Ishikawa (cell line): ENCODE results near the gene OTUD6A.

Source experiments
- CEBPB ChIP-seq: IDR thresholded peaks from 2 replicates; pipeline ENCODE4 v1.6.1; 2012
- EGR1 ChIP-seq: IDR thresholded peaks from 2 replicates; pipeline ENCODE4 v1.6.1; 2012
- EP300 ChIP-seq: IDR thresholded peaks from 2 replicates; pipeline ENCODE4 v1.6.1; 2012; ENCODE audit warnings: borderline replicate concordance
- FOXM1 ChIP-seq: IDR thresholded peaks from 2 replicates; pipeline ENCODE4 v1.6.1; 2012; ENCODE audit warnings: low read depth, borderline replicate concordance
- MAX ChIP-seq: IDR thresholded peaks from 2 replicates; pipeline ENCODE4 v1.6.1; 2012
- NFIC ChIP-seq: IDR thresholded peaks from 2 replicates; pipeline ENCODE4 v1.6.1; 2012
- RAD21 ChIP-seq: IDR thresholded peaks from 2 replicates; pipeline ENCODE4 v1.6.1; 2012; ENCODE audit warnings: low read depth
- REST ChIP-seq: IDR thresholded peaks from 2 replicates; pipeline ENCODE4 v1.6.1; 2012; ENCODE audit warnings: low read depth, mild to moderate bottlenecking
- TAF1 ChIP-seq: IDR thresholded peaks from 2 replicates; pipeline ENCODE4 v1.6.1; 2012; ENCODE audit warnings: low read depth, mild to moderate bottlenecking
- TCF12 ChIP-seq: IDR thresholded peaks from 2 replicates; pipeline ENCODE4 v1.6.1; 2012; ENCODE audit warnings: low read depth
- TEAD4 ChIP-seq: IDR thresholded peaks from 2 replicates; pipeline ENCODE4 v1.6.1; 2012
- USF1 ChIP-seq: IDR thresholded peaks from 2 replicates; pipeline ENCODE4 v1.6.1; 2012
- YY1 ChIP-seq: IDR thresholded peaks from 2 replicates; pipeline ENCODE4 v1.6.1; 2012; ENCODE audit warnings: low read depth
- ZBTB7A ChIP-seq: IDR thresholded peaks from 2 replicates; pipeline ENCODE4 v1.6.1; 2012; ENCODE audit warnings: low read depth

- TF ChIP-seq NFIC (no peak), YY1 (no peak), EP300 (no peak), TEAD4 (no peak), USF1 (no peak), TAF1 (no peak), EGR1 (no peak), CEBPB (no peak), REST (no peak), MAX (no peak), TCF12 (no peak), ZBTB7A (no peak), FOXM1 (no peak), RAD21 (no peak)
Measured at GRCh38 chrX:70062961-70063550, 799 bp downstream of the OTUD6A start.
